Measurements from ENCODE around the gene CACNA1C.

The CACNA1C gene

DNA sequence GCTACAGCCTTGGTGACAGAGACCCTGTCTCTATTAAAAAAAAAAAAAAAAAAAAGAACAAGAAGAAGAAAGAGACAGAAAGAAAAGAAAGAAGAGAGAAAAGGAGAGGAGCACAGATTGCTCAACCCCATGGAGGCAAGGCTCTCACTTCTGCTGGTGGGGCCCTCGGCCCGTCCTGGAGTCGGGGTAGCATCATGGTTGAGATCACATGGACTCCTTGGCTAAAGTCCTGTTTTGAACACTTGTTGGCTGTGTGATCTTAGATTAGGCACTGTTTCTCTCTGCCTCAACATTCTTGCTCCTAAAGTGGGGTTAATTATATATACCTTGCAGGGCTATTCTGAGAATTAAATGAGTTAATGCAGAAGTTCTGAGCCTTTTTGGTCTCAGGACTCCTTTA is 207.7 kb downstream of the CACNA1C start:
- TF ChIP-seq CTCF (IDR thresholded peaks at IDR 0.05; ENCODE audit: extremely low read depth, missing control alignments), result no peak
- no peak for DNase-seq (ENCODE audit: low spot score)

GRCh38 chr12:2261708-2262107 is 208.9 kb downstream of the CACNA1C start:
- TF ChIP-seq CTCF (IDR thresholded peaks at IDR 0.05; ENCODE audit: extremely low read depth, missing control alignments), result no peak
- no peak for DNase-seq (ENCODE audit: low spot score)

DNA sequence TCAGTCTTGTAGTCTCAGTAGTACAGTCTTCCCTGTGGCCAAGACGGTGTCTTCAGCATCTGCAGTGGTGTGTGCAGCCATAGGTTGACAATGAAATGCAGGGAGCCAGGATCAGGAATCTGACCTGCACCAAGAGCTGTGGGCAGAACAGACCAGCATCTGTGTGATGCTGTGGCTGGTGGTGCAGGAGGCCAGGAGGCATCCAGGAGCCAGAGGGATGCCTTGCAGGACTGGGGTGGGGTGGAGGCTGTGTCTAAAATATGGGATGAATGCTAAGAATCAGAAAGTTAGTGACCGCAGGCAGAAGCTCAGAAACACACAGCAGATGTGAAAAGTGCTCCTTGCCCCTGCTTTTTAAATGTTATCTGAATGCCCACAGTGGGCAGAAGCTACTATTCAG is 209.7 kb downstream of the CACNA1C start:
- DNase-seq (ENCODE audit: low spot score), result no peak
- no peak for TF ChIP-seq CTCF (IDR thresholded peaks at IDR 0.05; ENCODE audit: extremely low read depth, missing control alignments)

DNA sequence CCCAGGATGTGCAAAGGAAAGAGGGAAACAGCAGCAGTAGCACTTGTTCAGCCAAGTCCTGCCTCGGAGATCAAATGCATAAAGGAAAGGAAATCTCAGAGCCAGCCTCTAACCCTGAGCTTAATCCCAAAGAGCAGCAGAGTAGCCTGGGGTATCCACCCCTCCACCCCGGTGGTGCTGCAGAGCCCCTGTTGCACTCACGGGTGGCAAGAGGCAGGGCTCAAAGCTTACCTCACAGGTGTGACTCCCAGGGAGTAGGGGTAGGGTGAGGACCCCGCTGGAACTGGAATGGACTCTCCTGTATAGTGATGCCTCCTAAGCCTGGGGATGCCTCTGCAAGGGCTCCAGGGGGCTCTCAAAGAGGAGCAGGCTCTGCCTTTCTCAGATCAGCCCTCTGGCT is 211.1 kb downstream of the CACNA1C start:
- DNase-seq (ENCODE audit: low spot score), result no peak
- no peak for TF ChIP-seq CTCF (IDR thresholded peaks at IDR 0.05; ENCODE audit: extremely low read depth, missing control alignments)

DNA sequence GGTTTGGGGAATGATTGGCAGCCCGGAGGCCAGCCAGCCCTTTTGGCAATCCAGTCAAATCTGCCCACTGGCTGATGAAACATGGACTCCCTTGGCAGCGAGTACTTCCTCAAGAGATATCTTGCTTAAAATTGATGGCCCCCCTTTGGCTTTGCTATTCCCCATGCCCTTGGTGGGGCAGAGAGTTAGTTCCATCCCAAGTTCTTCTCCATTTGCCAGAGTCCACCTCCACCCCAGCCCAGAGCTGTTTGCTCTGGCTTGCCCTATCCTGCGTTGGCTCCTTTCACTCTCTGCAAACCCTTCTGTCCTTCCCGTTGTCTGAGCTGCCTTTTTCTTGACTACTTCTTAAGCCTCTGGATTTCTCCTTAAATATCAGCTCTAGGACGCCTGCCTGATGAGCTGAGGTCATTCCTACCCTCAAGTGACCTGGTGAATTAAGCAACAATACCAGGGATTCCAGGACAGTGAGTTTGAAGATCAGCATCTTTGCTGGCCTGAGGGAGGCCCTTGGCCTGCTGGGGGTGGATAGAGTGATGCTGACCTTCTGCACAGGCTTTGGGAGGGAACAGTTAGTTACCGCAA is 212.0 kb downstream of the CACNA1C start:
- no peak for TF ChIP-seq CTCF (IDR thresholded peaks at IDR 0.05; ENCODE audit: extremely low read depth, missing control alignments)
- no peak for DNase-seq (ENCODE audit: low spot score)

GRCh38 chr12:2265461-2266167 is 212.8 kb downstream of the CACNA1C start:
- TF ChIP-seq CTCF (IDR thresholded peaks at IDR 0.05; ENCODE audit: extremely low read depth, missing control alignments), result no peak
- no peak for DNase-seq (ENCODE audit: low spot score)

DNA sequence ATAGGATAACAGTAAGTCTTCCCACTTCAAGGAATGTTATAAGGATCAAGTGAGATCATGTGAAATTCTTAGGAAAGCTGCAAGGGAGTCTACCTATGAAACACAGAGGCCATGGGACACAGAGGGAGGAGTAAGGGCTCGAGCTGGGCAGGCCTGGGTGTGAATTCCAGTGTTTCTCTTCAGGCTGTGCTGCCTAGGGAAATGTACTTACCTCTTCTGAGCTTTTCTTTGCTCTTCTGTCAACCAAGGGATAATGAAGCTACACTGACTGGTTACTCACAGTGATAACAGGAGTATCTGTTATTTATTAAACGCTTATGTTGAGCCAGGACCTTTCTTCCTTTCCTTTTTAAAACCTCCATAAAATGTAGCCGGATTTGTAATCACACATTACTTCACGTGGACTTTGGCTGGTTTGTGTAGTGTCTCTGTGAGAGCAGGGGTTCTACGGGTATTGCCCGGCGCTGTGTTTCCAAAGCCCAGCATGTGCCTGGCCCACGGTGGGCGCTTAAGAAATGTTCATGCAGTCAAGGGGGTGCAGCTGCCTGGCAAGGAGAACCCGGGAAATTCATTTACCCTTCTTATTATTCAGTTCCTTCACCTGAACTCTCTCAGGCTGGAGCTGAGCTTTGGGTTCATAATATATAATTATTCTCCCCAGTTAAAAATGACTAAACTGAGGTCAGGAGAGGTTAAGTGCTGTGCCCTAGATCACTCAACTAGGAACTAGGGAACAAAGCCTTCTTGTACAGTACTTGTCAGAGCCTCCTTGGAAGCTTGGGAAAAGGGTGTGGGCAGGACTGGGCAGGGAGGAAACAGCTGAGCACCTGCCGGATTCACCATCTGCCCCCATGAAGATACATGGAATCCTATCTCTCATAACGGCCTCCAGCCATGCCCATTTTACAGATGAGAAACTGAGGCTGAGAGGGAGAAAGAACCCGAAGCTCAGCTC is 214.2 kb downstream of the CACNA1C start:
- no peak for DNase-seq (ENCODE audit: low spot score)
- TF ChIP-seq CTCF (IDR thresholded peaks at IDR 0.05; ENCODE audit: extremely low read depth, missing control alignments), result no peak

All from GM20000 (cell line).